AG08395 (cell line): ENCODE results near the gene DNAJC4.
A peak's percentile ranks its signal among the peaks of the same experiment; 100 is the strongest.

Experiments
- DNase-seq: peaks from one replicate; pipeline ENCODE4 v3.0.0; 2012; ENCODE audit warnings: mixed read lengths, low spot score

The DNAJC4 gene, protein sequence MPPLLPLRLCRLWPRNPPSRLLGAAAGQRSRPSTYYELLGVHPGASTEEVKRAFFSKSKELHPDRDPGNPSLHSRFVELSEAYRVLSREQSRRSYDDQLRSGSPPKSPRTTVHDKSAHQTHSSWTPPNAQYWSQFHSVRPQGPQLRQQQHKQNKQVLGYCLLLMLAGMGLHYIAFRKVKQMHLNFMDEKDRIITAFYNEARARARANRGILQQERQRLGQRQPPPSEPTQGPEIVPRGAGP

GRCh38 chr11:64230171-64230984, at the start of gene DNAJC4:
Gene DNAJC4, plus strand, starts transcription at chr11:64230548. Its CDS starts 307 bp downstream, at chr11:64230855.
- peak; percentile 68 for DNase-seq

DNA sequence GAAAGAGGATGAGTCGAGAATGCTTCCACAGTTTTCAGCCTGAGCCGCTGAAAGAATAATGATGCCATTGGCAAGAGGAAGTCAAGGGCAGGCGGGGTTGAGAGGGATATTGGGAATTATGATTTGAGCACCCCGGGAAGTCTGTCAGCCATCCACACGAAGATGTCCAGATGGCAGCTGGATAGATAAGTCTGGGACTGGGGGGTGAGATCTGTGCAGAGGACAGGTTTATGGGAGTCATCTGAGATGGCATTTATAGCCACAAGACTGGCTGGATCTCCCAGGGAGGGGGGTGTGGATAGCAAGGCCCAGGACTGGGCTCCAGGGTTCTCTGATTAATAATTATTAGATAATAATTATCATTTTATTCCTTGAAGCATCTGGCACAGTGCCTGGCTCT, 49.5 kb upstream of the DNAJC4 start:
- no peak for DNase-seq

GRCh38 chr11:64181506-64182411, 48.6 kb upstream of the DNAJC4 start:
- peak; percentile 96 for DNase-seq

GRCh38 chr11:64183890-64184289, 46.5 kb upstream of the DNAJC4 start:
- DNase-seq, result no peak

- peak; percentile 77 for DNase-seq
Measured at GRCh38 chr11:64185175-64185692, 45.1 kb upstream of the DNAJC4 start.

- peak; percentile 100 for DNase-seq
Measured at GRCh38 chr11:64185693-64186491, 44.5 kb upstream of the DNAJC4 start, which contains the start of gene STIP1. Gene STIP1, plus strand, starts transcription at chr11:64186171. Its CDS starts 91 bp downstream, at chr11:64186262.

DNA sequence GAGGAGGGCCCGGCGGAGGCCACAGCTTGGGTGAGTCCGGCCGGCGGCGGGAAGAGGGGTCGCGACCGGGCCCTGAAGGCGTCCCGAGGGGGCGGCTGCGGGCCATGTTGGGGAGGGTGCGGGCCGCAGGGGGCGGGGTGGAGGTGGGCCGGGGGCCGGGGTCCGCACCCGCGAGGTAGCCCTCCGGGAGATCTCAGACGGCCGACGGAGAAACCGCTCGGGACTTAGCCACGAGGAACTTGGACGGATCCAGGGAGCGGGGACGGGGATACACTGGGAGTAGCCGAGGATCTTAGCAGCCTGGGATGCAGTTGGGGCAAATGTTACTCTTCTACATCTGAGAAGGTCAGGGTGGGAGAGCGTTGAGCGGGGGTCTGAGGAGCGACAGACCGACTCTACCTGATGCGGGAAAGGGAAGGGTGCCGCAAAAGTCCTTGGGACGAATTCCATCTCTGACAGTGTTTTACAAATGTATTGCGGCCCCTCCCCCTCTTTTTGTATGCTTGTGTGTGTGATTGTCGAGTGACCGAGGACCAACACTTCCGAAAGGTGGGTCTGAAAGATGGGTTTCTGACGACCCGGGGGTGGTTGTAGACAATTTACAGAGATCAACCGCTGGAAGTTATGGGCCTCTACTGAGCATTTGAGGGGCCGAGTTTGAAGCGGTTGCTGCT, 43.7 kb upstream of the DNAJC4 start:
- no peak for DNase-seq

DNA sequence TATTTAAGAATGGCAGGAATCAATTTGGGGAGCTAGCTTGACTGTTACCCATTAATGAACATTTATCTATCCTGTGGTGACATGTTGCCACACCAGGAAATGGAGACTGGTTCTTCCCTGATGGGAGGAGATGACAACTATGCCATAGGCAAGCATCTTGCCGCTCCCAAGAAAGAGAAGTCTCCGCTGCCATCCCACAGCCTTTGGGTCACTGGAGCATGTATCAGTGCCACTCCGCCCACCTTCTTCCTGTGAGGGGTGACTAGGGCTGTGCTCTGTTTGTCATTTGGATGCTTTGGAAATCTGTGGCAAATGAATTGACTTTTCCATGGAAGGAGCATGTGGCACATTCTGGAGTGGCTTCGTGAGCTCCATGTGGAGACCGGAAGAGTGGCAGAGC, 37.9 kb upstream of the DNAJC4 start:
- DNase-seq, result no peak

DNA sequence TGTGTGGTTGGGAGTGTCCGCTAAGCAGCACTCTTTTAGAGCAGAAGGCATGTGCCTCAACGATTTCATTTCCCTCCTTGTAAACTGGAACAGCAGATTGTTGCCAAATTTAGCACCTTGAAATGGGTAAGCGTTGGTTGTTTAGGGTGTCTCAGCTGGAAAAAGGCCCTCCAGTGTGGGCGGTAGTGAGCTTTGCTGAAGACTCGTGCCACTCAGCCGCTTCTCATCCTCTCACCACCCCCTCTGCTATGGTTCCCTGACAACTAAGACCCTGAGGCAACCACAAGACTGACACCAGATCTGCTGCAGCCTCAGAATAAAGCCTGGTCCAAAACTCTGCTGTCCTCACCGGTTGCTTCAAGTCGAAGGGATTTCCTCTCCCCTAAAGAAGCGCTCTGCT, 33.7 kb upstream of the DNAJC4 start:
- no peak for DNase-seq

GRCh38 chr11:64198511-64198910, 31.8 kb upstream of the DNAJC4 start:
- DNase-seq, result no peak

DNA sequence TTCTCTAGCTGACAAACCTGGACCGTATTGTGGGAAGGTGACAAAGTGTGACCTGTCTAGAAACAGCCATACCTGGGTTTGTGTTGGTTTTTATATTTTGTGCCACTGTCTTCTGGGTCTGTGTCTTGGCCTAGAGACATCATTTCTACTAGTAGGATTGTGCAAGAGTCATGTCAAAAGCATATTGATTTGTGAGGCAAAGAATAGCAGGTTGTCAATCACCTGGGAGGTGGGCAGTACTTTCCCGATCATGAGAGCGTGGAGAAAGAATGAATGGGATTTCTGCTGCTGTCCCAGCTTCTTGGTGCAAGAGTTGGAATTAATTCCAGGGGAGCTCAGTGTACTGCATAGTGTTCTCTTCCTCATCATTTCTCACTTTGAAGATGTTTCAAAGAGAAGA, 28.8 kb upstream of the DNAJC4 start:
- DNase-seq, result no peak

GRCh38 chr11:64202992-64203391, 27.4 kb upstream of the DNAJC4 start:
- no peak for DNase-seq

DNA sequence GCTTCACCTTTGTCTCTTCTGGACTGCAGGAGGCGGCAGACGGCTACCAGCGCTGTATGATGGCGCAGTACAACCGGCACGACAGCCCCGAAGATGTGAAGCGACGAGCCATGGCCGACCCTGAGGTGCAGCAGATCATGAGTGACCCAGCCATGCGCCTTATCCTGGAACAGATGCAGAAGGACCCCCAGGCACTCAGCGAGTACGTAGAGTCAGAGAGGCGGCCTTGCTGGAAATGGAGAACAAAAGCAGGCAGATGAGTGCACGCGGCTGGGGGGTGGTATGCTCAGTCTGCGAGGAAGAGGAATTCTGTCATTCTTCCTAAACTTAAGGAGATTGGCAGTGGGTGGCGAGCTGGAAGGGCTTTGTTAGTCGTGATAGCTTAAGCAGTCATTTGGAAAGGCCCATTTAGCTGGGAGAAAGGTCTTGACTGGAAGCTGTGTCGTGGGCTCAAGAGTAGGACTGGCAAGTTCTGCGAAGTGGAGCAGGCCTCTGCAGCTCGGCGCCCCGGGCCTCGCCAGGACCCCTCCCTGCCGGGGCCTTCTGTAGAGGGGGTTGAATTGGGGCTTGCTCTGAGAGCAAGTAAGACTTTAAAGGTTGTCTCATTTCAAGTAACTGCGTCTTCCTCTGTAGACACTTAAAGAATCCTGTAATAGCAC, 26.8 kb upstream of the DNAJC4 start:
- DNase-seq, result no peak

GRCh38 chr11:64204080-64204440, 26.3 kb upstream of the DNAJC4 start:
- no peak for DNase-seq

DNA sequence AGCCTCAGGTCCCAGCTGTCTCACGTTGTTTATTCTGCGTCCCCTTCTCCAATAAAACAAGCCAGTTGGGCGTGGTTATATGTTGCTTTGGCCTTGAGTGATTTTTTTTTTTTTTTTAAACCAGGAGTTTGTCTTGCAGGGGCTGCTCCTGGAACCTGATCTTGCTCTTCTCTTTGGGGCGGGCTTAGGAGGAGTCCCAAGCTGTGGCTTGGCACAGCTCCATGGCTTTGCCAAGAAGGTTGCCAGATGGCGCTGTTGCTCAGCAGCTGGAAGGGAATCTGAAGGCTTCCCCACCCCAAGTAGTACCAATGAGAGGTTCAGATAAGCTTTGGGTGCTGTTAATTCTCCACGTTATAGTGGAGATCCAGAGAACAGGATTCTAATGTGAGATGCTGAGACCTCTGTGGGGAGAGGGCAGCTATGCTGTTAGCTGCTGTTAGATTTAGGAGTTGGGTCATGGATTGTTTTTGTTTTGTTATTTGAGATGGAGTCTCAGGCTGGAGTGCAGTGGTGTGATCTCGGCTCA, 25.8 kb upstream of the DNAJC4 start:
- peak; percentile 96 for DNase-seq

GRCh38 chr11:64206457-64207255, 23.7 kb upstream of the DNAJC4 start, which contains the start of gene FERMT3:
Gene FERMT3, plus strand, starts transcription at chr11:64206721. Its CDS starts 644 bp downstream, at chr11:64207365.
- no peak for DNase-seq

DNA sequence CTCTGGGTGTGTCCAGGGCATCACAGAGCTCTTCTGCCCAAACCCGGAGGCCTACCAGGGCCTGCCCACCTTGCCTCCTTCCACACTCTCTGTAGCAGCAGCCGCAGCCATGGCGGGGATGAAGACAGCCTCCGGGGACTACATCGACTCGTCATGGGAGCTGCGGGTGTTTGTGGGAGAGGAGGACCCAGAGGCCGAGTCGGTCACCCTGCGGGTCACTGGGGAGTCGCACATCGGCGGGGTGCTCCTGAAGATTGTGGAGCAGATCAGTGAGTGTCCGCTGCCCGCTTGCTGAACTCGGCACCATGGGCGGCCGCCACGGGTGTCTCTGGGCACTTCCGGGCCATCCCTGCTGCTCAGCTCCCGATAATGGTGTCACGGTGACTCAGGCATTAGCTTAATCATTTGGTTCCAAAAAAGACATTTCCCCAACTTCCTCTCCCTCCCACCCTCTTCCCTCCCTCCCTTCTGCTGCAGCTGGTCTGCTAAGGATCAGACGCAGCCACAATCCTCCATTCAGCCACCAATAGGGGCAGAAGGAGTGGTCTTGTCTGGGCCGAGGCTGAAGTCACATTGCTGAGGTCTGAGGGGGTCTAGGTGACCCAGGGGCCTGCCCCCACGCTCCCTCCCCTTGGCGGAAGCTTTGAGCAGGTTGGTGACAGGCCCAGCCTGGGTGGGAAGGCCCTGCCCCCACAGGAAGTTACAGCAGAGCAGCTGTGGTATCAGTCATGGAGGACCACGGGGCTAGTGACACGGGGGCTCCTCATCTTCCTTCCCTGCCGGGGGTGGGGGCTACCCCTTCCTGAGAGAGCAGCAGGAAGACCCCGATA, 22.9 kb upstream of the DNAJC4 start:
- peak; percentile 83 for DNase-seq
